PFSK-1 (cell line): ENCODE measurements around the gene PCDHA7.

Experiments
- FOXP2 ChIP-seq: optimal IDR thresholded peaks from 2 replicates; pipeline ENCODE3; 2011; ENCODE audit warnings: borderline replicate concordance, control low read depth, inconsistent platforms; ENCODE audit not compliant: insufficient read depth; ENCODE audit errors: extremely low read length, extremely low read depth
- POLR2AphosphoS5 ChIP-seq: IDR thresholded peaks from 2 replicates; pipeline ENCODE4 v1.6.1; 2012; ENCODE audit warnings: low read depth, mild to moderate bottlenecking, control low read depth, low read length, moderate library complexity
- REST ChIP-seq, 2 experiments: IDR thresholded peaks; 2 replicates each; pipeline versions ENCODE4 v1.6.1 to v1.8.0; 2011 to 2012; ENCODE audit warnings: low read depth in 2 of 2, low read length in 2 of 2, control low read depth in 1 of 2, inconsistent platforms in 1 of 2, mild to moderate bottlenecking in 1 of 2, moderate library complexity in 1 of 2; ENCODE audit not compliant: insufficient read depth in 1 of 2
- SIN3A ChIP-seq: IDR thresholded peaks from 2 replicates; pipeline ENCODE4 v1.6.1; 2012; ENCODE audit warnings: mild to moderate bottlenecking, low read length, moderate library complexity, borderline replicate concordance; ENCODE audit not compliant: insufficient read depth
- TAF1 ChIP-seq: IDR thresholded peaks from 2 replicates; pipeline ENCODE4 v1.6.1; 2012; ENCODE audit warnings: low read length, control low read depth, borderline replicate concordance; ENCODE audit not compliant: insufficient read depth

Gene PCDHA7

GRCh38 chr5:140835622-140836510 is 1.8 kb downstream of the PCDHA7 start:
- TF ChIP-seq REST (IDR thresholded peaks at IDR 0.05; ENCODE audit: insufficient read depth in 1 of 2, low read depth in 2 of 2, low read length in 2 of 2), result no peak
- TF ChIP-seq POLR2AphosphoS5, result no peak
- TF ChIP-seq TAF1, result no peak
- TF ChIP-seq FOXP2, result no peak
- no peak for TF ChIP-seq SIN3A

- no peak for TF ChIP-seq POLR2AphosphoS5
- TF ChIP-seq REST (IDR thresholded peaks at IDR 0.05; ENCODE audit: insufficient read depth in 1 of 2, low read depth in 2 of 2, low read length in 2 of 2), result no peak
- no peak for TF ChIP-seq TAF1
- TF ChIP-seq FOXP2, result no peak
- no peak for TF ChIP-seq SIN3A
These were observed 7.2 kb downstream of the PCDHA7 start, which contains the start of gene PCDHA8 for GRCh38 chr5:140840978-140841962. Gene PCDHA8, plus strand, starts transcription at chr5:140841187. Its CDS starts 135 bp downstream, at chr5:140841322.

GRCh38 chr5:140842798-140843733 is 9.0 kb downstream of the PCDHA7 start:
- TF ChIP-seq FOXP2 (no peak), POLR2AphosphoS5 (no peak), SIN3A (no peak), TAF1 (no peak), REST (IDR thresholded peaks at IDR 0.05; ENCODE audit: insufficient read depth in 1 of 2, low read depth in 2 of 2, low read length in 2 of 2) (no peak)
